Neural crest cell (in vitro differentiated cells): Measurements from ENCODE around the gene ZNF22. TPM values are rescaled to one million over a fixed set of nuclear protein-coding genes. Genes with fewer than 3 reads are reported as not detected.

Experiments used
- DNase-seq: peaks from one replicate; pipeline ENCODE4 v3.0.0; 2021; ENCODE audit warnings: low read depth, mixed read lengths, low spot score
- H3K27ac Mint-ChIP-seq: one replicate; pipeline ENCODE4 v1.8.0; 2021; ENCODE audit warnings: mild to moderate bottlenecking, mixed read lengths; ENCODE audit not compliant: unreplicated experiment
- H3K27me3 Mint-ChIP-seq: 2 replicates; pipeline ENCODE4 v1.8.0; 2021; ENCODE audit warnings: low read depth, mild to moderate bottlenecking, mixed read lengths
- H3K36me3 Mint-ChIP-seq: 2 replicates; pipeline ENCODE4 v1.8.0; 2021; ENCODE audit warnings: low read depth, mild to moderate bottlenecking, mixed read lengths
- H3K4me1 Mint-ChIP-seq: 2 replicates; pipeline ENCODE4 v1.8.0; 2021; ENCODE audit warnings: mixed read lengths
- H3K4me3 Mint-ChIP-seq: one replicate; pipeline ENCODE4 v1.8.0; 2021; ENCODE audit warnings: mild to moderate bottlenecking, mixed read lengths
- H3K9me3 Mint-ChIP-seq: 2 replicates; pipeline ENCODE4 v1.8.0; 2021; ENCODE audit warnings: mixed read lengths
- CTCF ChIP-seq: fragments of 200-600 bp; sonication (generic); conservative IDR thresholded peaks from 2 replicates; pipeline ENCODE4 v1.5.0; 2021; ENCODE audit warnings: antibody characterized with exemption, mild to moderate bottlenecking
- total RNA-seq: library from RNA; stranded (reverse); gene quantifications from 2 replicates; pipeline ENCODE4 v1.2.1, GENCODE V29; 2021

ZNF22 gene
- total RNA-seq, 1 donor from 2014 or later, result 51.0 TPM

GRCh38 chr10:44980309-44981171, 20.2 kb upstream of the ZNF22 start:
- H3K9me3 Mint-ChIP-seq, result no peaks in the 10 kb centered on the region
- no peaks in the 10 kb centered on the region for H3K27me3 Mint-ChIP-seq
- DNase-seq, result no peak
- peaks cover 46% of the 10 kb centered on the region for H3K4me1 Mint-ChIP-seq
- peak overlapping the region; percentile 52 for H3K27ac Mint-ChIP-seq
- no peak overlapping the region for H3K4me3 Mint-ChIP-seq
- H3K36me3 Mint-ChIP-seq, result no peaks in the 10 kb centered on the region
- no peak for TF ChIP-seq CTCF

GRCh38 chr10:44981172-44982113, 19.3 kb upstream of the ZNF22 start:
- no peak overlapping the region for H3K4me3 Mint-ChIP-seq
- H3K27me3 Mint-ChIP-seq, result no peaks in the 10 kb centered on the region
- H3K4me1 Mint-ChIP-seq, result peaks cover 47% of the 10 kb centered on the region
- H3K9me3 Mint-ChIP-seq, result no peaks in the 10 kb centered on the region
- peak overlapping the region; percentile 48 for H3K27ac Mint-ChIP-seq
- H3K36me3 Mint-ChIP-seq, result no peaks in the 10 kb centered on the region
- no peak for DNase-seq
- TF ChIP-seq CTCF, result no peak

- Mint-ChIP-seq H3K27ac (peak overlapping the region; percentile 48), H3K9me3 (no peaks in the 10 kb centered on the region), H3K27me3 (no peaks in the 10 kb centered on the region), H3K4me3 (no peak overlapping the region), H3K4me1 (peaks cover 44% of the 10 kb centered on the region), H3K36me3 (no peaks in the 10 kb centered on the region)
- TF ChIP-seq CTCF, result no peak
- DNase-seq, result no peak
Measured at GRCh38 chr10:44982114-44982460, 18.6 kb upstream of the ZNF22 start.

GRCh38 chr10:44982496-44982895, 18.2 kb upstream of the ZNF22 start:
- no peak for TF ChIP-seq CTCF
- no peaks in the 10 kb centered on the region for H3K36me3 Mint-ChIP-seq
- peak overlapping the region; percentile 67 for H3K27ac Mint-ChIP-seq
- no peak overlapping the region for H3K4me3 Mint-ChIP-seq
- no peaks in the 10 kb centered on the region for H3K27me3 Mint-ChIP-seq
- peaks cover 43% of the 10 kb centered on the region for H3K4me1 Mint-ChIP-seq
- no peak for DNase-seq
- H3K9me3 Mint-ChIP-seq, result no peaks in the 10 kb centered on the region

GRCh38 chr10:44983066-44983894, 17.4 kb upstream of the ZNF22 start:
- Mint-ChIP-seq H3K27me3 (no peaks in the 10 kb centered on the region), H3K4me3 (no peak overlapping the region), H3K4me1 (peaks cover 38% of the 10 kb centered on the region), H3K9me3 (no peaks in the 10 kb centered on the region), H3K27ac (peak overlapping the region; percentile 62), H3K36me3 (no peaks in the 10 kb centered on the region)
- no peak for DNase-seq
- no peak for TF ChIP-seq CTCF
